Osteocyte (in vitro differentiated cells): ENCODE results near the gene NLGN1. TPM values are rescaled to one million over a fixed set of nuclear protein-coding genes. Genes with fewer than 3 reads are reported as not detected.

Experiments
- DNase-seq: peaks from one replicate; pipeline ENCODE4 v3.0.0; 2021; ENCODE audit warnings: mixed read lengths; ENCODE audit not compliant: unreplicated experiment; ENCODE audit errors: extremely low spot score
- H3K27ac Mint-ChIP-seq: one replicate; pipeline ENCODE4 v1.8.0; 2021; ENCODE audit warnings: mild to moderate bottlenecking, mixed read lengths; ENCODE audit not compliant: unreplicated experiment
- H3K27me3 Mint-ChIP-seq: one replicate; pipeline ENCODE4 v1.8.0; 2021; ENCODE audit warnings: mixed read lengths; ENCODE audit not compliant: unreplicated experiment
- H3K36me3 Mint-ChIP-seq: one replicate; pipeline ENCODE4 v1.8.0; 2021; ENCODE audit warnings: mixed read lengths; ENCODE audit not compliant: unreplicated experiment
- H3K4me1 Mint-ChIP-seq: one replicate; pipeline ENCODE4 v1.8.0; 2021; ENCODE audit warnings: mixed read lengths; ENCODE audit not compliant: unreplicated experiment
- H3K4me3 Mint-ChIP-seq: one replicate; pipeline ENCODE4 v1.8.0; 2021; ENCODE audit warnings: mild to moderate bottlenecking, moderate library complexity, mixed read lengths; ENCODE audit not compliant: unreplicated experiment
- H3K9me3 Mint-ChIP-seq: one replicate; pipeline ENCODE4 v1.8.0; 2021; ENCODE audit warnings: mixed read lengths; ENCODE audit not compliant: unreplicated experiment
- CTCF ChIP-seq: fragments of 200-600 bp; sonication (generic); IDR thresholded peaks from 2 replicates; pipeline ENCODE4 v1.5.0; 2021; ENCODE audit warnings: antibody characterized with exemption, mild to moderate bottlenecking, moderate library complexity
- total RNA-seq: library from RNA; stranded (reverse); gene quantifications from 2 replicates; pipeline ENCODE4 v1.2.1, GENCODE V29; 2021

Gene NLGN1
- total RNA-seq, 1 donor from 2014 or later = 3.9 TPM

- no peak for TF ChIP-seq CTCF
- H3K36me3 Mint-ChIP-seq = no peaks in the 10 kb centered on the region
- no peak for DNase-seq
- no peaks in the 10 kb centered on the region for H3K27me3 Mint-ChIP-seq
- no peak overlapping the region for H3K27ac Mint-ChIP-seq
- no peaks in the 10 kb centered on the region for H3K9me3 Mint-ChIP-seq
- no peak overlapping the region for H3K4me3 Mint-ChIP-seq
- peaks cover 4% of the 10 kb centered on the region for H3K4me1 Mint-ChIP-seq
These were observed 513.9 kb downstream of the NLGN1 start for GRCh38 chr3:173911446-173911845.

GRCh38 chr3:173912126-173912525 lies 514.6 kb downstream of the NLGN1 start:
- no peak for DNase-seq
- H3K27me3 Mint-ChIP-seq = no peaks in the 10 kb centered on the region
- no peak for TF ChIP-seq CTCF
- H3K4me1 Mint-ChIP-seq = peaks cover 4% of the 10 kb centered on the region
- H3K36me3 Mint-ChIP-seq = no peaks in the 10 kb centered on the region
- H3K27ac Mint-ChIP-seq = no peak overlapping the region
- H3K9me3 Mint-ChIP-seq = no peaks in the 10 kb centered on the region
- H3K4me3 Mint-ChIP-seq = no peak overlapping the region

GRCh38 chr3:173913397-173913796 lies 515.9 kb downstream of the NLGN1 start:
- Mint-ChIP-seq H3K4me3 (no peak overlapping the region), H3K27me3 (no peaks in the 10 kb centered on the region), H3K4me1 (peaks cover 4% of the 10 kb centered on the region), H3K36me3 (no peaks in the 10 kb centered on the region), H3K9me3 (no peaks in the 10 kb centered on the region), H3K27ac (no peak overlapping the region)
- no peak for DNase-seq
- TF ChIP-seq CTCF = no peak

GRCh38 chr3:173913974-173914421 lies 516.5 kb downstream of the NLGN1 start:
- Mint-ChIP-seq H3K27me3 (no peaks in the 10 kb centered on the region), H3K4me3 (no peak overlapping the region), H3K36me3 (no peaks in the 10 kb centered on the region), H3K27ac (no peak overlapping the region), H3K9me3 (no peaks in the 10 kb centered on the region), H3K4me1 (peaks cover 4% of the 10 kb centered on the region)
- DNase-seq = no peak
- TF ChIP-seq CTCF = no peak

- no peaks in the 10 kb centered on the region for H3K27me3 Mint-ChIP-seq
- no peak for TF ChIP-seq CTCF
- no peaks in the 10 kb centered on the region for H3K36me3 Mint-ChIP-seq
- H3K9me3 Mint-ChIP-seq = no peaks in the 10 kb centered on the region
- H3K27ac Mint-ChIP-seq = no peak overlapping the region
- DNase-seq = no peak
- peaks cover 4% of the 10 kb centered on the region for H3K4me1 Mint-ChIP-seq
- no peak overlapping the region for H3K4me3 Mint-ChIP-seq
These were observed 519.3 kb downstream of the NLGN1 start for GRCh38 chr3:173916799-173917198.
